ENCODE data around the gene PASK. TPM values are rescaled to one million over a fixed set of nuclear protein-coding genes. Genes with fewer than 3 reads are reported as not detected.
"Not testable (repeated sequence)": the region's sequence is repeated elsewhere in the genome, so short reads cannot be mapped to it uniquely, and the experiment has no call there.

PASK gene
- total RNA-seq = 1 to 10 TPM; 5.4 to 8.7 TPM
- 1 to 10 TPM in 1 of 2 donors, under 1 TPM in 1; 0.63 to 1.2 TPM for polyA plus RNA-seq
- long read RNA-seq, donor 1, partial matches to known transcripts = 1 of 1 reads
- long read RNA-seq, donor 1, other reads (novel, unspliced or antisense) = 0 of 1 reads
- long read RNA-seq, donor 2, full-length matches to known transcripts = 1 of 1 reads
- long read RNA-seq, donor 2, partial matches to known transcripts = 0 of 1 reads
- long read RNA-seq, donor 2, other reads (novel, unspliced or antisense) = 0 of 1 reads

- Histone ChIP-seq H3K9me3 (ENCODE audit: control insufficient read depth, low read length) (no peaks in the 10 kb centered on the region), H3K4me3 (ENCODE audit: low read length in 2 of 2) (peak within 1 kb of the TSS; percentile 46 to 86), H3K27ac (ENCODE audit: low read depth in 1 of 2, low read length in 2 of 2) (no peak within 1 kb of the TSS), H3K36me3 (ENCODE audit: control insufficient read depth in 1 of 2, insufficient read depth in 2 of 2, low read length in 1 of 2) (no peaks in the 10 kb centered on the region), H3K27me3 (ENCODE audit: control insufficient read depth in 1 of 2, insufficient read depth in 2 of 2, low read length in 1 of 2) (no peaks in the 10 kb centered on the region), H3K4me1 (ENCODE audit: control insufficient read depth in 1 of 2, insufficient read depth in 2 of 2, low read length in 2 of 2) (no peaks in the 10 kb centered on the region)
- intact Hi-C loops (cut with DNase I) = loop anchor here in 1 of 2 donors (5.0 kb wide), 1 partner anchor 47 kb away; the partner anchor contains the start of gene MTERF4
- ATAC-seq (ENCODE audit: low FRiP score) (peak; percentile 97), DNase-seq (peak; percentile 96 to 97)
- 0 to 1% methylated on average over 83 to 88 of the region's 88 CpGs for WGBS, 2 donors
Measured at GRCh38 chr2:241148891-241149674, at the start of gene PASK. Gene PASK, minus strand, starts transcription at chr2:241149472. Its CDS starts 6,440 bp downstream, at chr2:241143032.

GRCh38 chr2:241198381-241199279 lies 49.4 kb upstream of the PASK start:
- DNase-seq = peak; percentile 32 to 73
- WGBS, 2 donors = 77 to 79% methylated on average over 27 of the region's 27 CpGs
- ATAC-seq (ENCODE audit: low FRiP score) = no peak
- no peaks in the 10 kb centered on the region for H3K27me3 ChIP-seq (ENCODE audit: control insufficient read depth in 1 of 2, insufficient read depth in 2 of 2, low read length in 1 of 2)
- no peaks in the 10 kb centered on the region for H3K9me3 ChIP-seq (ENCODE audit: control insufficient read depth, low read length)
- intact Hi-C loops (cut with DNase I) = no loop called here
- no peaks in the 10 kb centered on the region for H3K36me3 ChIP-seq (ENCODE audit: control insufficient read depth in 1 of 2, insufficient read depth in 2 of 2, low read length in 1 of 2)
- H3K4me3 ChIP-seq (ENCODE audit: low read length in 2 of 2) = no peak overlapping the region
- H3K27ac ChIP-seq (ENCODE audit: low read depth in 1 of 2, low read length in 2 of 2) = no peak overlapping the region
- no peaks in the 10 kb centered on the region for H3K4me1 ChIP-seq (ENCODE audit: control insufficient read depth in 1 of 2, insufficient read depth in 2 of 2, low read length in 2 of 2)

DNA sequence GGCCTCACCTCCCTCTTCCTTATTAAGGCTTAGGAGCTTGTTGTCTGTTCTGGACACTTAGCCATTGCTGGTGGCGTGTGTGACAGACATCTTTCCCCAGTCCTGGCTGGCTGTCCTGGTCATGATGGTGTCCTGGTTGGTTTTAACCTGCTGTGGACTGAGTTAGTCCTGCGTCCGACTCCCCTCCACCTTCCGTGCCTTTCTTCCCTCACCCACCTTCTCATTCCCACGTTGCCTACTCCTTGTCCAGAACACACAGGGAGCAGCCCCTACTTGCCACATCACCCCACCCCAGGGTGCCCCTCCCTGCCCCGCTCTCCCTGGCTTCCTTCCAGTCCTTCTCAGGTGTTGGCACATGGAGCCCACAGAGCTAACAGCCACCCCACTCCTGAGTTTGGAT lies 48.7 kb upstream of the PASK start:
- intact Hi-C loops (cut with DNase I) = no loop called here
- H3K36me3 ChIP-seq (ENCODE audit: control insufficient read depth in 1 of 2, insufficient read depth in 2 of 2, low read length in 1 of 2) = no peaks in the 10 kb centered on the region
- no peaks in the 10 kb centered on the region for H3K27me3 ChIP-seq (ENCODE audit: control insufficient read depth in 1 of 2, insufficient read depth in 2 of 2, low read length in 1 of 2)
- H3K4me3 ChIP-seq (ENCODE audit: low read length in 2 of 2) = no peak overlapping the region
- 87 to 88% methylated on average over 6 of the region's 6 CpGs for WGBS, 2 donors
- no peak overlapping the region for H3K27ac ChIP-seq (ENCODE audit: low read depth in 1 of 2, low read length in 2 of 2)
- H3K9me3 ChIP-seq (ENCODE audit: control insufficient read depth, low read length) = no peaks in the 10 kb centered on the region
- peak; percentile 17 to 52 for DNase-seq
- no peaks in the 10 kb centered on the region for H3K4me1 ChIP-seq (ENCODE audit: control insufficient read depth in 1 of 2, insufficient read depth in 2 of 2, low read length in 2 of 2)
- ATAC-seq (ENCODE audit: low FRiP score) = no peak

- WGBS, 2 donors = 95 to 97% methylated on average over 14 of the region's 14 CpGs
- H3K9me3 ChIP-seq (ENCODE audit: control insufficient read depth, low read length); ATAC-seq (ENCODE audit: low FRiP score); H3K4me1 ChIP-seq (ENCODE audit: control insufficient read depth in 1 of 2, insufficient read depth in 2 of 2, low read length in 2 of 2); intact Hi-C loops (cut with DNase I); H3K27ac ChIP-seq (ENCODE audit: low read depth in 1 of 2, low read length in 2 of 2); H3K27me3 ChIP-seq (ENCODE audit: control insufficient read depth in 1 of 2, insufficient read depth in 2 of 2, low read length in 1 of 2); H3K36me3 ChIP-seq (ENCODE audit: control insufficient read depth in 1 of 2, insufficient read depth in 2 of 2, low read length in 1 of 2); H3K4me3 ChIP-seq (ENCODE audit: low read length in 2 of 2): not testable (repeated sequence)
- peak in 1 of 2 donors; percentile 49 for DNase-seq
Measured at GRCh38 chr2:241197246-241197645, 48.0 kb upstream of the PASK start.

- no peak for ATAC-seq (ENCODE audit: low FRiP score)
- H3K27me3 ChIP-seq (ENCODE audit: control insufficient read depth in 1 of 2, insufficient read depth in 2 of 2, low read length in 1 of 2) = no peaks in the 10 kb centered on the region
- intact Hi-C loops (cut with DNase I) = no loop called here
- no peaks in the 10 kb centered on the region for H3K36me3 ChIP-seq (ENCODE audit: control insufficient read depth in 1 of 2, insufficient read depth in 2 of 2, low read length in 1 of 2)
- no peak overlapping the region for H3K27ac ChIP-seq (ENCODE audit: low read depth in 1 of 2, low read length in 2 of 2)
- no peaks in the 10 kb centered on the region for H3K9me3 ChIP-seq (ENCODE audit: control insufficient read depth, low read length)
- DNase-seq = peak; percentile 34 to 65
- 83 to 85% methylated on average over 18 of the region's 18 CpGs for WGBS, 2 donors
- H3K4me1 ChIP-seq (ENCODE audit: control insufficient read depth in 1 of 2, insufficient read depth in 2 of 2, low read length in 2 of 2) = no peaks in the 10 kb centered on the region
- no peak overlapping the region for H3K4me3 ChIP-seq (ENCODE audit: low read length in 2 of 2)
Measured at GRCh38 chr2:241195506-241196130, 46.3 kb upstream of the PASK start.

GRCh38 chr2:241194811-241195210 lies 45.5 kb upstream of the PASK start:
- intact Hi-C loops (cut with DNase I) = no loop called here
- DNase-seq = peak in 1 of 2 donors; percentile 68
- Histone ChIP-seq H3K36me3 (ENCODE audit: control insufficient read depth in 1 of 2, insufficient read depth in 2 of 2, low read length in 1 of 2) (no peaks in the 10 kb centered on the region), H3K4me1 (ENCODE audit: control insufficient read depth in 1 of 2, insufficient read depth in 2 of 2, low read length in 2 of 2) (no peaks in the 10 kb centered on the region), H3K4me3 (ENCODE audit: low read length in 2 of 2) (no peak overlapping the region), H3K9me3 (ENCODE audit: control insufficient read depth, low read length) (no peaks in the 10 kb centered on the region), H3K27ac (ENCODE audit: low read depth in 1 of 2, low read length in 2 of 2) (no peak overlapping the region), H3K27me3 (ENCODE audit: control insufficient read depth in 1 of 2, insufficient read depth in 2 of 2, low read length in 1 of 2) (no peaks in the 10 kb centered on the region)
- no peak for ATAC-seq (ENCODE audit: low FRiP score)
- WGBS, 2 donors = 76 to 78% methylated on average over 9 of the region's 9 CpGs

DNA sequence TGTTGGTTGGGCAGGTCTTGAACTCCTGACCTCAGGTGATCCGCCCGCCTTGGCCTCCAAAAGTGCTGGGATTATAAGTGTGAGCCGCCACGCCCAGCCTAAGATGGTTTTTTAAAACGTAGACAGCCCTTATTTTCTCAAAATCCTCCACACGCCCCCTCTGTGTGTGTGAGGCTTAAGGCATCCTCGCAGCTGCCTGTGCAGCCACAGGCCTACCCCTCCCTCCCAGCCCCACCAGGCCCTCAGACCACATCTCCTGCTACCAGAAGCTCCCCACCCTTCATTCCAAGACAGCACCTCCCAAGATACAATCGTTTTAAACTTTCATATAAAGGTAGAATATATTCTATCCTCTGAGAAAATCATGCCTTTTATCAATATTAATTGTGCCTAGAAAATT lies 44.0 kb upstream of the PASK start:
- 86 to 88% methylated on average over 8 of the region's 8 CpGs for WGBS, 2 donors

DNA sequence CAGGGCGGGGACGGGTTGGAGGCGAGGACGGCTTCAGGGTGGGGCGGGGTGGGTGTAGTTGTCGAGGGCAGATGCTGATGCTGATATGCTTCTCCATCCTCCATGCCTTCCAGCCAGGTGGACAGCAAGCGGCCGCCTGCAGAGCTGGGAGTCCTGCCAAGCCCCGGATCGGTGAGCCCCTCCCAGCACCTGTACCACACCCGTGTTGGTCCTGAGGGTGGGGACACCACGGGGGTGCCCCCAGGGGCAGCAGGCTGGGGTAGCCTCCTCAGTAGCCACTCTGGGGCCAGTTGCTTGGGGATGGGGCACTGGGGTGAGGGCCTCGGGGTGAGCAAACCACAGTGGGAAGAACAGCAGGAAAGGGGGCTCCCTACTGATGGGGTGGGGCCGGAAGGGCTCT lies 41.8 kb upstream of the PASK start:
- 83 to 85% methylated on average over 12 to 14 of the region's 14 CpGs for WGBS, 2 donors
- peak in 1 of 2 donors; percentile 61 for DNase-seq

More for the DNA sequence above, 44.0 kb upstream of the PASK start:
- no peaks in the 10 kb centered on the region for H3K4me1 ChIP-seq (ENCODE audit: control insufficient read depth in 1 of 2, insufficient read depth in 2 of 2, low read length in 2 of 2)
- H3K27me3 ChIP-seq (ENCODE audit: control insufficient read depth in 1 of 2, insufficient read depth in 2 of 2, low read length in 1 of 2) = no peaks in the 10 kb centered on the region
- H3K4me3 ChIP-seq (ENCODE audit: low read length in 2 of 2) = no peak overlapping the region
- intact Hi-C loops (cut with DNase I) = no loop called here
- no peaks in the 10 kb centered on the region for H3K36me3 ChIP-seq (ENCODE audit: control insufficient read depth in 1 of 2, insufficient read depth in 2 of 2, low read length in 1 of 2)
- H3K9me3 ChIP-seq (ENCODE audit: control insufficient read depth, low read length) = no peaks in the 10 kb centered on the region
- ATAC-seq (ENCODE audit: low FRiP score) (no peak), DNase-seq (peak in 1 of 2 donors; percentile 47)
- no peak overlapping the region for H3K27ac ChIP-seq (ENCODE audit: low read depth in 1 of 2, low read length in 2 of 2)

More for the DNA sequence above, 41.8 kb upstream of the PASK start:
- no peaks in the 10 kb centered on the region for H3K9me3 ChIP-seq (ENCODE audit: control insufficient read depth, low read length)
- no peaks in the 10 kb centered on the region for H3K36me3 ChIP-seq (ENCODE audit: control insufficient read depth in 1 of 2, insufficient read depth in 2 of 2, low read length in 1 of 2)
- no peaks in the 10 kb centered on the region for H3K27me3 ChIP-seq (ENCODE audit: control insufficient read depth in 1 of 2, insufficient read depth in 2 of 2, low read length in 1 of 2)
- H3K4me1 ChIP-seq (ENCODE audit: control insufficient read depth in 1 of 2, insufficient read depth in 2 of 2, low read length in 2 of 2) = no peaks in the 10 kb centered on the region
- intact Hi-C loops (cut with DNase I) = no loop called here
- no peak overlapping the region for H3K4me3 ChIP-seq (ENCODE audit: low read length in 2 of 2)
- no peak for ATAC-seq (ENCODE audit: low FRiP score)
- H3K27ac ChIP-seq (ENCODE audit: low read depth in 1 of 2, low read length in 2 of 2) = no peak overlapping the region
